Trophoblast cell (in vitro differentiated cells and primary cell): ENCODE data around the gene ICE2. TPM values are rescaled to one million over a fixed set of nuclear protein-coding genes. Genes with fewer than 3 reads are reported as not detected.

Experiments
- DNase-seq, 2 donors: peaks; one replicate each; pipeline ENCODE4 v3.0.0-alpha.2; 2016
- H2AFZ ChIP-seq: 2 replicates; pipeline ENCODE4 v1.6.1; 2013; ENCODE audit warnings: low read length, moderate library complexity, mild to moderate bottlenecking; ENCODE audit not compliant: insufficient read depth, poor library complexity
- H2AK5ac ChIP-seq: 2 replicates; pipeline ENCODE4 v1.6.1; 2013; ENCODE audit warnings: mild to moderate bottlenecking, low read length
- H2BK120ac ChIP-seq: 2 replicates; pipeline ENCODE4 v1.6.1; 2013; ENCODE audit warnings: low read length, mild to moderate bottlenecking, moderate library complexity; ENCODE audit not compliant: insufficient read depth, poor library complexity
- H2BK12ac ChIP-seq: 2 replicates; pipeline ENCODE4 v1.6.1; 2013; ENCODE audit warnings: mild to moderate bottlenecking, low read length, moderate library complexity
- H2BK5ac ChIP-seq: 2 replicates; pipeline ENCODE4 v1.6.1; 2013; ENCODE audit warnings: low read length, low read depth, moderate library complexity, mild to moderate bottlenecking; ENCODE audit not compliant: poor library complexity
- H3K14ac ChIP-seq: 2 replicates; pipeline ENCODE4 v1.6.1; 2013; ENCODE audit warnings: mild to moderate bottlenecking, low read length
- H3K18ac ChIP-seq: 2 replicates; pipeline ENCODE4 v1.6.1; 2013; ENCODE audit warnings: mild to moderate bottlenecking, low read length
- H3K23ac ChIP-seq: 2 replicates; pipeline ENCODE4 v1.6.1; 2013; ENCODE audit warnings: low read length
- H3K27ac ChIP-seq: 2 replicates; pipeline ENCODE4 v1.5.1; 2013; ENCODE audit warnings: low read depth, mild to moderate bottlenecking, inconsistent platforms, low read length, moderate library complexity
- H3K27me3 ChIP-seq: 2 replicates; pipeline ENCODE4 v1.6.1; 2013; ENCODE audit warnings: inconsistent platforms, mild to moderate bottlenecking, low read length, moderate library complexity; ENCODE audit not compliant: insufficient read depth
- H3K36me3 ChIP-seq, 2 experiments: 1 replicate in 1 of 2; 2 replicates in 1 of 2; pipeline ENCODE4 v1.6.1; 2013; ENCODE audit warnings: low read length in 2 of 2, mild to moderate bottlenecking in 2 of 2, moderate library complexity in 1 of 2; ENCODE audit not compliant: insufficient read depth in 2 of 2, control insufficient read depth in 1 of 2
- H3K4ac ChIP-seq: 2 replicates; pipeline ENCODE4 v1.6.1; 2013; ENCODE audit warnings: low read depth, mild to moderate bottlenecking, low read length, moderate library complexity
- H3K4me1 ChIP-seq, 2 experiments: 1 replicate in 1 of 2; 2 replicates in 1 of 2; pipeline ENCODE4 v1.6.1; 2013; ENCODE audit warnings: low read length in 2 of 2, mild to moderate bottlenecking in 2 of 2, moderate library complexity in 1 of 2; ENCODE audit not compliant: insufficient read depth in 2 of 2, control insufficient read depth in 1 of 2
- H3K4me2 ChIP-seq: 2 replicates; pipeline ENCODE4 v1.6.1; 2013; ENCODE audit warnings: inconsistent platforms, mild to moderate bottlenecking, low read length, moderate library complexity
- H3K4me3 ChIP-seq: 2 replicates; pipeline ENCODE4 v1.5.1; 2013; ENCODE audit warnings: mild to moderate bottlenecking, low read depth, low read length, inconsistent platforms
- H3K79me1 ChIP-seq: one replicate; pipeline ENCODE4 v1.6.1; 2013; ENCODE audit warnings: low read length
- H3K79me2 ChIP-seq: 2 replicates; pipeline ENCODE4 v1.6.1; 2013; ENCODE audit warnings: low read length, mild to moderate bottlenecking; ENCODE audit not compliant: control insufficient read depth, insufficient read depth, poor library complexity
- H3K9ac ChIP-seq: 2 replicates; pipeline ENCODE4 v1.6.1; 2013; ENCODE audit warnings: mild to moderate bottlenecking, low read length
- H3K9me3 ChIP-seq: 2 replicates; pipeline ENCODE4 v1.6.1; 2013; ENCODE audit warnings: low read depth, mild to moderate bottlenecking, control low read depth, inconsistent platforms, low read length; ENCODE audit not compliant: insufficient read depth
- H4K12ac ChIP-seq: 2 replicates; pipeline ENCODE4 v1.6.1; 2013; ENCODE audit warnings: low read depth, mild to moderate bottlenecking, low read length, moderate library complexity
- H4K8ac ChIP-seq: 2 replicates; pipeline ENCODE4 v1.6.1; 2013; ENCODE audit warnings: low read depth, mild to moderate bottlenecking, low read length, moderate library complexity
- H4K91ac ChIP-seq: one replicate; pipeline ENCODE4 v1.6.1; 2013; ENCODE audit warnings: low read depth, mild to moderate bottlenecking, low read length, moderate library complexity
- WGBS: extraction: QIAGEN DNeasy Blood & Tissue Kit; methylation state at CpG from one replicate; pipeline ENCODE4 v1.1.7; 2013; ENCODE audit warnings: missing lambda C conversion rate; ENCODE audit not compliant: insufficient read length, insufficient coverage; ENCODE audit errors: extremely low coverage; 5-methylcytosine and 5-hydroxymethylcytosine counted together
- polyA plus RNA-seq: library from polyadenylated mRNA; stranded (reverse); fragments of 200-250 nt; gene quantifications from 2 replicates; pipeline ENCODE4 v1.2.3, GENCODE V29; 2013

Gene ICE2
- polyA plus RNA-seq, result 18.5 and 21.0 TPM in 2 replicates

- peak within 1 kb of the TSS; percentile 75 for H2BK5ac ChIP-seq
- no CpG with 5 or more reads among the region's 57 CpGs for WGBS
- H3K79me2 ChIP-seq, result peaks cover 5% of the 10 kb centered on the region
- peak within 1 kb of the TSS; percentile 75 for H4K12ac ChIP-seq
- no peaks in the 10 kb centered on the region for H3K27me3 ChIP-seq
- peak; percentile 92 to 96 for DNase-seq
- H4K91ac ChIP-seq, result peak within 1 kb of the TSS; percentile 89
- H3K4ac ChIP-seq, result peak within 1 kb of the TSS; percentile 49
- peak within 1 kb of the TSS; percentile 27 for H2BK120ac ChIP-seq
- H3K9ac ChIP-seq, result peak within 1 kb of the TSS; percentile 91
- peak within 1 kb of the TSS; percentile 79 for H3K18ac ChIP-seq
- H3K79me1 ChIP-seq, result peaks cover 9% of the 10 kb centered on the region
- peak within 1 kb of the TSS; percentile 11 for H2AK5ac ChIP-seq
- H3K4me1 ChIP-seq, result peaks cover 4 to 5% of the 10 kb centered on the region in 2 experiments
- H3K9me3 ChIP-seq, result no peaks in the 10 kb centered on the region
- peak within 1 kb of the TSS; percentile 88 for H4K8ac ChIP-seq
- H2AFZ ChIP-seq, result peak within 1 kb of the TSS; percentile 89
- H3K4me3 ChIP-seq, result peak within 1 kb of the TSS; percentile 89
- H3K27ac ChIP-seq, result peak within 1 kb of the TSS; percentile 85
- no peaks in the 10 kb centered on the region for H3K36me3 ChIP-seq
- no peak within 1 kb of the TSS for H3K23ac ChIP-seq
- H2BK12ac ChIP-seq, result no peak within 1 kb of the TSS
- H3K14ac ChIP-seq, result peak within 1 kb of the TSS; percentile 87
- peak within 1 kb of the TSS; percentile 73 for H3K4me2 ChIP-seq
These were observed at the start of gene ICE2 for GRCh38 chr15:60478566-60479360. Gene ICE2 (minus strand): TSS chr15:60479142. CDS start chr15:60477977, 1,165 bp downstream.

- DNase-seq, result no peak
- H3K79me1 ChIP-seq, result no peaks in the 10 kb centered on the region
- H3K4ac ChIP-seq, result no peak overlapping the region
- H3K79me2 ChIP-seq, result no peaks in the 10 kb centered on the region
- no peak overlapping the region for H4K12ac ChIP-seq
- no peaks in the 10 kb centered on the region for H3K36me3 ChIP-seq
- H3K4me3 ChIP-seq, result no peak overlapping the region
- H4K8ac ChIP-seq, result no peak overlapping the region
- H3K4me1 ChIP-seq, result no peaks in the 10 kb centered on the region
- no peak overlapping the region for H2BK12ac ChIP-seq
- no peak overlapping the region for H3K4me2 ChIP-seq
- no peak overlapping the region for H3K18ac ChIP-seq
- no peak overlapping the region for H3K14ac ChIP-seq
- no peak overlapping the region for H3K9ac ChIP-seq
- no peak overlapping the region for H2AK5ac ChIP-seq
- no peaks in the 10 kb centered on the region for H3K9me3 ChIP-seq
- H2BK5ac ChIP-seq, result no peak overlapping the region
- H2AFZ ChIP-seq, result no peak overlapping the region
- H3K27ac ChIP-seq, result no peak overlapping the region
- H2BK120ac ChIP-seq, result no peak overlapping the region
- H3K23ac ChIP-seq, result peak overlapping the region; percentile 5
- no peak overlapping the region for H4K91ac ChIP-seq
- no peaks in the 10 kb centered on the region for H3K27me3 ChIP-seq
- WGBS, result no CpG with 5 or more reads among the region's 1 CpG
These were observed 49.6 kb upstream of the ICE2 start for GRCh38 chr15:60528530-60528929.

DNA sequence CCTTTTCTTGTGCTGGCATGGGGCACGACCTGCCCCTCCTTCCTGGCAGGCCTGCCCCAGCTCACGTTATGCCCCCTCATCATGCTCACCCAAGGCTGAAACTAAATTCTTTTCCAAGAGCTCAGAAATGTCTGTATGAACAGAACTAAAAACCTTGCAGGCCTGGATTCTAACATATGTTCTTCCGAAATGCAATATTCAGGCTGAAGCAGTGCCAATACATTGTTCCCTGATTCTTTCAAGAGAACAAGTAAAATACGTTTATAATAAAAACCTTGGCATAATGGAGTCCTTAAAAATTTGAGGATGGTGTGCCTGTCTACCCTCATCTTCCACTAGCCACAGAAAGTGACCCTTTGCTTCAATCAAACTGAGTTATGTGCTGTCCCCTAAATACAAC is 48.5 kb upstream of the ICE2 start:
- H3K4me3 ChIP-seq, result no peak overlapping the region
- H2BK120ac ChIP-seq, result no peak overlapping the region
- H2AFZ ChIP-seq, result no peak overlapping the region
- H3K9me3 ChIP-seq, result no peaks in the 10 kb centered on the region
- H4K91ac ChIP-seq, result no peak overlapping the region
- H2BK5ac ChIP-seq, result no peak overlapping the region
- H3K79me1 ChIP-seq, result no peaks in the 10 kb centered on the region
- H4K12ac ChIP-seq, result no peak overlapping the region
- no CpG with 5 or more reads among the region's 4 CpGs for whole genome bisulfite sequencing
- H3K4me2 ChIP-seq, result no peak overlapping the region
- H3K4ac ChIP-seq, result no peak overlapping the region
- no peaks in the 10 kb centered on the region for H3K36me3 ChIP-seq
- no peaks in the 10 kb centered on the region for H3K4me1 ChIP-seq
- no peak overlapping the region for H3K9ac ChIP-seq
- H3K23ac ChIP-seq, result no peak overlapping the region
- H2BK12ac ChIP-seq, result no peak overlapping the region
- H3K79me2 ChIP-seq, result no peaks in the 10 kb centered on the region
- H4K8ac ChIP-seq, result no peak overlapping the region
- DNase-seq, result no peak
- no peaks in the 10 kb centered on the region for H3K27me3 ChIP-seq
- no peak overlapping the region for H3K18ac ChIP-seq
- H3K27ac ChIP-seq, result no peak overlapping the region
- no peak overlapping the region for H3K14ac ChIP-seq
- no peak overlapping the region for H2AK5ac ChIP-seq

DNA sequence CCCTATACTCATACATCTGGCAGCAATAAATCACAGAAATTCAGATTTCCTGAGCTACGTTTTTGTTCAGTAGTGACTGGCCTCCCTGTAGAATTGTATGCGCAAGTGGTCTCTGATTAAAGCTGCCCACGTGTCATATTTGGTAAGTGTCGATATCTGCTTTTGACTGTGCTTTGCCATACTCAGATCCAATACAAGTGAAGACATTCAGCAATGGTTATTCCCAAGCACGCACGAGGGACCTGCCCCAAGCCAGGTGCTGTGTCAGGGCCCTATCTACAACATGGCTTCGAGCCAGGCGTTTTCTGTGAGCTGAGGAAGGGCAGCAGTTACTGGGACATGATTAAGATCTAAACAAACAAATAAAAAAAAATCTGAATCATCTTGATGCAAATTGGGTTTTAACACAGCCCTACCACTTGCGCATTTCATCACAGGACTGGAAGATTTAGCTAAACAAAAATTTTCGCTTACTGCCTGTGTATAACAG is 47.2 kb upstream of the ICE2 start:
- Histone ChIP-seq H2BK120ac (no peak overlapping the region), H3K9ac (no peak overlapping the region), H3K27ac (no peak overlapping the region), H3K18ac (no peak overlapping the region), H4K91ac (no peak overlapping the region), H3K27me3 (no peaks in the 10 kb centered on the region), H3K4me2 (no peak overlapping the region), H3K4me3 (no peak overlapping the region), H2BK12ac (no peak overlapping the region), H3K23ac (no peak overlapping the region), H3K79me1 (no peaks in the 10 kb centered on the region), H4K12ac (no peak overlapping the region), H3K9me3 (no peaks in the 10 kb centered on the region), H2AFZ (no peak overlapping the region), H3K4ac (no peak overlapping the region), H3K79me2 (no peaks in the 10 kb centered on the region), H2BK5ac (no peak overlapping the region), H4K8ac (no peak overlapping the region), H3K14ac (no peak overlapping the region), H3K36me3 (no peaks in the 10 kb centered on the region), H3K4me1 (no peaks in the 10 kb centered on the region), H2AK5ac (no peak overlapping the region)
- no peak for DNase-seq
- WGBS, result no CpG with 5 or more reads among the region's 10 CpGs
